ENCODE results near the gene CXCR3.
A peak's percentile ranks its signal among the peaks of the same experiment; 100 is the strongest.
"Not testable (repeated sequence)": the region's sequence is repeated elsewhere in the genome, so short reads cannot be mapped to it uniquely, and the experiment has no call there.

CXCR3 gene

DNA sequence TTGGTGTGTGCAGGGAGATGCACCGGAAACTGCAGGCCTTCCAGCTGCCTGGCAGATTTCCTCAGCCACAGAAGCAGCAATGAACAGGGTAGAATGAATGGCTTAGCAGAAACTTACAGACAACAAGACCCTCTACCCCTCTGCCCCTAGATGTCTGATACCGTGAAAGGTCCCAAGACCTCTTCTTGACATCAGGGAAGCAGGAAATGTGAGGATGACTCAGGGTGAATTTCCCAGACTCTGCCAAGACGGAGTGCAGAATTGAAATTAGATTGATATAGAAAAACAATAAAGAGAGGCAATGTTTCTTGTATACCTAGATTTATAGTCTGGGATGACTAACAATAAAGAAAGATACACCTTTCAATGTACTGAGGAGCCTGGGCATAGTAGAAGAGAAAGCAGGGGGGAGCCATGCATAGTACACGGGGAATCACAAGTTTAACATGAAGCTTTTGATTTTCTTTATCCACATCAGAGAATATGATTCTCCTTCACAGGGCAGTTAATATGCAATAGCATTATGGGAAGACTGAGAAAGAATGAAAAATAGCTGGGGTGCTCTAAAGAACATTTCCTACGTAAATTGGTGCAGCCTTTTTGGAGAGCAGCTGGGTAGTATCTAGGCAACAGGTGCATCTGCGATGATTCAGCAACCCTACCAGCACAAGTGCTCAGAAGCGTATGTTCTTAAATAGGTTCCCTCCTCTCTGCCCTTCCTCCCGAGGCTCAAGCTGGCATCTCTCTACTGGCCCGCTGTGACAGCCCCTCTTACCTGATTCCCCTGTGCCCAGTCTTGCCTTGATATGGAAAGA, 18.3 kb upstream of the CXCR3 start:
- peak; percentile 74 for DNase-seq

DNA sequence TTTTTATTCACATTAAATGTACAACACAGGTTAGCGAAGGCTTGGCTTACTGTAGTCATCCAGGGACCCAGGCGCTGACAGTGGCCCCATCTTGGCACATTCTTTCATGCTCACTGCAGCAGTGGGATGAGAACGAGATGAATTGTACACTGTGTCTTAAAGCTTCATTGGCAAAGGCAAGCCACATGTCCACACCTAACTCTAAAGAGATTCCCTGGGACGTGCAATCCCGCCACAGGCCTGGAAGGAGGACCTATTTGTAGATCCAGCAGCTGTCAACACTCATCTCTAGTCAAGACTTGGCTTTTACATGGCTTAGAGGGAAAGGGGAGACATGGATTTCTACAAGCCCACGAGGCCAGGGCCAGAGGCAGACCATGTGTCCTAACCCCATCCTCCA, 16.1 kb upstream of the CXCR3 start:
- DNase-seq = no peak

DNA sequence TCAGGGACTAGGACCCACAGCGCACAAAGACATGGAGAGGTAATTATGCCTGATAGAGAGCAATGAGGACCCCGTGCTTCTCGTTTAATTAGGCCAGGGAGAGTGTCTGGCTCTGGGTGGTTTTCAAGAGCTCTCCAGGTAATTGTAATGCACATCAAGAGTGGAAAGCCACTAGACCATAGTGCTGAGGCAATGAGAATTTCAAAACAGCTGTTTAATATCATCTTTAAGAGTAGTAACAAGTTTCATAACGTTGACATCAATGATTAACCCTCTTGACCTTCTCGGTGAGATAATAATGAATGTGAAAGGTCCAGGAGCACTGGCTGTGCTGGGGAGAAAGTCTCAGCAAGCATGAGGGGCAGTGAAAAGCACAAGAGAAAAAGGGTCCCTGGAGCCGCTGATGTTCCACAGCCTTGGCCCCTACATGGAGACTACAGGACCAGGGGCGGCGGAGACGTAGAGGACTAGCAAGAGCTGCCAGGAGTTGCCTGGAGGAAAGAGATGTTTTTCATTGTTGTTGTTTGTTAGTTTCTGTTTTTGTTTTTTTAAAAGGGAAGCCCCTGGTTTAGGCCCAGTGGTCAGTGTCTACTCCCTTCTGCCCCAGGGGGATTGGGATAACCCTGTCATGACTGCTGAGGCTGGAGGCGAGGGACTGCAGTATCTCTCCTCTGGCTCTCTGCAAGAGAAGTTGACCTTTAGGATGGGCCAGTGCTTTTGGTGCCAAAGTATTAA, 14.8 kb upstream of the CXCR3 start:
- DNase-seq = peak; percentile 87

DNA sequence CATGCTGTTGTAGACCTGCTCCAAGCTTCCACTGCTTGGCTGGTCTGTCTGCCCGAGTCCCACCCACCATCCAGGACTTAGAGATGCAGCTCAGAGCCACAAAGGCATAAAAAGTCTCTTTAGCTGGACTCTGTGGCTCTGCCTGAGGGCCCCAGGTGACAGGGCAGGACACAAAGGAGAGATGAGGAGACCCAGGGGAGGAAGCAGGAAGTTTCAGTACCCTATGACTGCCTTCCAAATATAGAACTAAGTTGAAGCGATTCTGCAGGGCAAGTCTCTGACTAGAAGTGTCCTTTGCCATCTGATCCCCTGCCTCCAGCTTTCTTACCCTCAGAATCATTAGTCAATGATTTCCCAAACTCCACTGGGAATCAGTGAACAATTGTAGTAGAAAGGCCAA, 11.2 kb upstream of the CXCR3 start:
- no peak for DNase-seq

DNA sequence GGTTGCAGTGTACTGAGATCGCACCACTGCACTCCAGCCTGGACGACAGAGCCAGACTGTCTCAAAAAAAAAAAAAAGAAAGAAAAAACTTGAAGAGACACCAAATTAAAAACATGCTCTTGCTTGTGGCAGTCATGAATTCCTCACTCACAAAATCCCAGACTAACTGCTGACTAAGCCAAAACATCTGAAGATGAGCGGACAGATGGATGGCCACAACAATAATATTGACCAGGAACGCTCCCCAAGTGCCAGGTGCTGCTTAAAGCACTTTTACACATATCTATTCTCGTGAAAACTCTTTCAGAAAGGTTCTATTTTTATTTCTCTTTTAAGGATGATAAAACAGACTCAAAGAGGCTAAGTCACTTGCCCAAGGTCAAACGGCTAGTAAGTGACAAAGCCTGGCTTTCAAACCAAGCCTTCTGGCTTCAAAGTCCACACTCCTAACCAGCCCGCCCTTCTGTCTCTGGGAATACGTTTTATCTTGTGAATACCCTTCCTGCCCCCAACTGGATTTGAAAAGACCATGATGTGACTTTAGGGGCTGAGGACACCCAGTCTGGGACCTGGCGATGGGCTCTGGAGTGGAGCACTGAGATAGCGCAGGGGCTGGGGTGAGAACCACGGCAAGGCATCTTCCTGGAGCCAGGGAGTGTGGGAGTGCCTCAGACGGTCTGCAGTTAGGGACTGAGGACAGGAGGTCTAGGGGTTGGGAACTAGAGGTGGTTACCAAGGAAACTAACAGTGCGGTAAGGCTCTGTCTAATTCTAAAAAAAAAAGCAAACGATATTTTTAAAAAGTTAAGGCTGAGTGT, 9.5 kb upstream of the CXCR3 start:
- DNase-seq = no peak

DNA sequence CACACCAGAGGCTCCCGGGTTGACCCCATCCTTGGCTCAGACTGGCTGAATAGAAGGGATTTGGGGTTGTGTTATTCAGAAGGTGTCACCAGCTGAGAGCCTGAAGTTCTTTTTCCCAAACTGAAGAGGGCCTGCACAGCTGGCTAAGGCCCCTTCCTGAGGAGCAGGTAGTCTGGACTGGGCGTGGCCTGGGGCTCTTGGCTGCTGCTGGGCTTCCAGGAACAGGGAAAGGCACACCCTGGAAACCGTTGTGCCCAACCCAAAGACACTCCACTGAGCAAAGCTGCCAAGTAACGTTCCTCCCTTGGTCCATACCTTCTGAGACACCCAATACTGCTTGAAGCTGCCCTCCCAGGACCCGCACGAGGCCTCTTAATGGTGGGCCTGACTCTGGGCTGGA, 8.3 kb upstream of the CXCR3 start:
- DNase-seq = no peak

DNA sequence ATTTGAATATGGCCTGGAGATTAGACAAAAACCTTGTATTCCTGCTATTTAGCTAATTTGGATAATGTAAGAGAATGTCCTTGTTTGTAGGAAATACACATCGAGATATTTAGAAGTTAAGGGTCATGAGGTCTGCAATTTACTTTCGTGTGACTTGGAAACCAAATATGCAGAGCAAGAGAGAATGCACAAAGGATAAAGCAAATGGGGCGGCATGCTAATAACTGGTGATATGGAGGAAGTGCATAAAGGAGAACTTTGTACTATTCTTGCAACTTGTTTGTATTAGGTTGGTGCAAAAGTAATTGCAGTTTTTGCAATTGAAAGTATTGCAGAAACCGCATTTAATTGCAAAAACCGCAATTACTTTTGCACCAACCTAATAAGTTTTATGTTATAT, 7.2 kb upstream of the CXCR3 start:
- DNase-seq = no peak

DNA sequence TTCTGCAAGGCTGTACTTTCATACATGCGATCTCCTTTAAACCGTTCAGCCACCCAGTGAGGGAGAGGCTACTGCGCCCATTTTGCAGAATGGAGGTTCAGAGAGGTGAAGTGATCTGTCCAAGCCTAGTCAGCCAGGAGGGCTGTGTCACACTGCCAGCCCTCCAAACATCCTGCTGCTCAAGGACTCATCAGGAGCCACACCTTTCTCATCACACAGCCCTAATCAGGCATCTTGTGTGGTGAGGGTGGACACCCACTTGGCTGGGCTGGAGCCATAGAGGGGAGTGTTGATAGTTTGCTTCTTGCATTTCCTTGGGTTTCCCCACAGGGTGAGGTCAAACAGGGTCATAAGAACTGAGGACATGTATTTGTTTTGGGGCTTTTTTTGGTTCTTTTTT, 5.4 kb upstream of the CXCR3 start:
- no peak for DNase-seq

DNA sequence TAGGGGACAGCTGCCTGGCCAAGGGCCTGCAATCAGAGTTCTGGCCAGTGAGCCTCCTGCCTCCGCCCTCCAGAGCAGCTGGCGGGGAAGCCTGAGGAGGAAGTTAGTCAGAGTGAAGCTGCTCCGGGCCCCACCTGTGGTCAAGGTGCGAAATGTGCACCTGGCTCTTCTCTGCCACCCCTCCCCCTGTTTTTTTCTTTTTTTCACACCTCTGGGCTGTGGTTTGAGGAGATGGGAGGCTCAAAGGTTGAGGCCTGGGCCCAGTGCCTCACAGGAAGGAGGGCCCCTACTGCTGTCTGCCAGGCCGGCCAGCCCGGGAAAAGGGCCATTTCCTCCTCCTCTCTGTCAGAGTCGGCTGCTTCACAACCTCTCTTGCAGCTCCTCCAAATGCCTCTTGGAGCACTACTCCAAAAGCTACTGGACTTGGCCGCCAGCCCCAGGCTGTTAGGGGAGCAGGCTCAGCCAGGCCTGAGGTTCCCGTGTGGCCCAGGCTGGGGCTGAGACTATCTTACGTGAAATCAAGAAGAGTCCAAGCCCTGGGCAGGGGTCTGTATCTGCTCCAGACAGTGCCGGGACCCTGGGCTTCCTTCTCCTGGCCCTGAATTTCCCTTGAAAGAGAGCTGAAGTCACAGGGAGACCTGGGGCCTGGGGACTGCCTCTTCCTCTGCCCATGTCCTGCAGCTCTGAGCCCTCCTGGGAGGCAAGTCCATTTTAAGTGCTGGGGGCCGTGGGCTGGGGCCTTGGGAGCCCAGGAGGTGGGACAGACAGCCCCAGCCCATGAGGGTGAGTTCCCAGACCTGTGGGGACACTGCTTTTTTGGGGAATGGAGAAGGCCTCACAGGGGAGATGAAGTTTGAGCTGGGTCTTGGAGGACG, 4.5 kb upstream of the CXCR3 start:
- peak; percentile 28 for DNase-seq

DNA sequence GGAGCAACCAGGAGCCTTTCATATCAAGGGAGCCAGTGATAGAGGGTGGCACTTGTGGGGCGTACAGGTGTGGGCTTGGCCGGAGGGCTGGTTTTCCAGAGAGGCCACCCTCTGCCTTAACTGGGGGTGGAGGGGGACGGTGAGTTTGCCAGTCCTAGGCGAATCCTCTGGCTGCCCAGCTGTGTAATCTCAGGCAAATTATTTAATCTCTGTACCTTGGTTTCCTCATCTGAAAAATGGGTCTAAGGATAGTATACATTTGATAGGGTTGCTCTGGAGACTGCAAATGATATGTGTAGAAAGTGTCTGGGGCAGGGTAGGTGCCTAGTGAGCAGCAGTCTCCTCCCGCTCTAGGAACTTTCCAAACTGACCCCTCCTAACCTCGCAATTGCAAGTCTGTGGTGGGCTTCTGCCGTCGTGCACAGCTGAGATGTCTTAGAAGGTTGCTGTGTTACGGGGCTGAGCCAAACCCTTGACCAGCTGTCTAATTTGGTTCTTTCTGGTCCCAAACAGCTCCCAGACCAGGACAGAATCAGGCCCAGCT, 3.8 kb upstream of the CXCR3 start:
- no peak for DNase-seq

DNA sequence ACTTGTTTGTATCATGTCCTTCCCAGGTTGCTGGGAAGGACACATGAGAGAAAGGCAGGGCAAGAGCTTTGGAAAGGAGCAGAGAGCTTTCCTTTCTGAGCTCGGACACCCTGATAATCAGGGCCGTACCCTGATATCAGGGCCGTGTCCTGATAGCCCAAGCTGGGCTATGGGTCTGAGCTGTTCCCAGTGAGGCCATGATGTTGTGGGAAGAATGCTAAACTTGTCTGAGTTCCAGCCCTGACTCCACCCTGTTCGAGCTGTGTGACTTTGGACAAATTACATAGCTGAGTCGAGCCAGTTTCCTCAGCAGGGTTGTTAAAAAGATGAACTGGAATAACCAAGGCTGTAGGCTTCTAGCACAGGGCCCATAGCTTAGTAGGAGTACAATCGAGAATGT, 3.3 kb upstream of the CXCR3 start:
- no peak for DNase-seq

DNA sequence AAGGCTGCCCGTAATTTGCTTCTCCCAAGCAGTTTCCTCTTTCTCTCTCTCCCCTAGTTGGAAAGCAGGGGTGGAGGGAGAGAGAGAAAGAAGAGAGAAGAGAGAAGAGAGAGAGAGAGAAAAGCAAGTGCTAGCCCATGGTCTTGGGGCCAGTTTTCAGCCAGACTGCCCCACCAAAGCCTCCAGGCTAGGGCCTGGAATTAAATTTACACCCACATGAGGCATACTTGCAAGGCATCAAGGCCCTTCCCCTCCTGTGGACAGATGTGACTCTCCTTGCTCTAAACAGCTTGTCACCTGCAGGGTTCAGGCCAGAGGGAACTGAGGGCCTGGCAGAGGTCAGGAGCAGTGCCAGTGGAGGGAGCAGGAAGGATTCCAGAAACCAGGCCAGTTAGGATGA, 1.7 kb upstream of the CXCR3 start:
- no peak for DNase-seq

DNA sequence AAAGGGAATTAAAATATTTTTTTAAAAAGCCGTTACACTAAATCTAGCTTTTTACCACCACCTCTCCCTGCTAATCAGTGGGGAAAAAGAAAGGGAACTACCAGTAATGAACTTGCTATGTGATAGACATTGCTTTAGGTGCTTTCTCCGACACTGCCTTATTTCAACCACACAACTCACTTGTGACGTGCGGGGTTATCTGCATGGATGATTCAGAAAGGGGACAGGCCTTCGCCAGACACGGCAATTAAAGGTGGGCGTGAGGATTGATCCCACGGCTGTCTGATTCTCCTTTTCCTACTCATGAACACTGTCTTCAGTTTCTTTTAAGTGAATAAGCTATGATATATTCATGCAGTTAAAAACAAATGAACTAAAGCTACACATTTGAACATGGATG, 882 bp upstream of the CXCR3 start:
- DNase-seq = no peak

DNA sequence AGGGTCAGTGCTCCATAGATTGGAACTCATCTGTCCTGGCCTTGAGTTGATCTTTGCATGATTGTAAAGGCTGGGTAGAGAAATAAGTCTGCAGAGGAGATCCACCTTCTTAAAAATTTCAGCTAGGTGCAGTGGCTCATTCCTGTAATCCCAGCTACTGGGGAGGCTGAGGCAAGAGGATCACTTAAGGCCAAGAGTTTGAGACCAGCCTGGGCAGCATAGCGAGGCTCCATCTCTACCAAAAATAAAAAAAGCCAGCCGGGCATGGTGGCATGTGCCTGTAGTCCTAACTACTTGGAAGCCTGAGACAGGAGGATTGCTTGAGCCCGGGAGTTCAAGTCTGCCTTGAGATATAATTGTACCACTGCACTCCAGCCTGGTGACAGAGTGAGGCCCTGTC, 476 bp upstream of the CXCR3 start:
- no peak for DNase-seq

DNA sequence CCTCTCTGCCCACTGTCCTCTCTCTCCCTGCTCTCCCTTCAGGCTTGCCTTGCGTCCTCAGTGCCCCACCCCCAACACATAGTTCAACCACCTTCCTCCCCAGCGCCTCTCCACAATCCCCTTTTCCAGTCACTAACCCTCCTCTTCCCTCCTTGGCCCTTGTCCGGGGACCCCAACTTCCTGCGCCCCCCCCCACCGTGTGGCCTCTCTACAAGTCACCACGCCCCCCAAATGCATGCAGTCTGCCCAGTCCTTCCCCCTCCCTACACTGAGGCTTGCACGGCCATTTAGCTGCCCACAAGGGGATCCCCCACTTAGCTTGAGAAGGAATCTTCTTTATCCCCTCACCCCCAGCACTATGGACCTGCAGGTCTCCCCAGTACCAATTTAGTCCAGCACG, 569 bp downstream of the CXCR3 start:
- DNase-seq = no peak

DNA sequence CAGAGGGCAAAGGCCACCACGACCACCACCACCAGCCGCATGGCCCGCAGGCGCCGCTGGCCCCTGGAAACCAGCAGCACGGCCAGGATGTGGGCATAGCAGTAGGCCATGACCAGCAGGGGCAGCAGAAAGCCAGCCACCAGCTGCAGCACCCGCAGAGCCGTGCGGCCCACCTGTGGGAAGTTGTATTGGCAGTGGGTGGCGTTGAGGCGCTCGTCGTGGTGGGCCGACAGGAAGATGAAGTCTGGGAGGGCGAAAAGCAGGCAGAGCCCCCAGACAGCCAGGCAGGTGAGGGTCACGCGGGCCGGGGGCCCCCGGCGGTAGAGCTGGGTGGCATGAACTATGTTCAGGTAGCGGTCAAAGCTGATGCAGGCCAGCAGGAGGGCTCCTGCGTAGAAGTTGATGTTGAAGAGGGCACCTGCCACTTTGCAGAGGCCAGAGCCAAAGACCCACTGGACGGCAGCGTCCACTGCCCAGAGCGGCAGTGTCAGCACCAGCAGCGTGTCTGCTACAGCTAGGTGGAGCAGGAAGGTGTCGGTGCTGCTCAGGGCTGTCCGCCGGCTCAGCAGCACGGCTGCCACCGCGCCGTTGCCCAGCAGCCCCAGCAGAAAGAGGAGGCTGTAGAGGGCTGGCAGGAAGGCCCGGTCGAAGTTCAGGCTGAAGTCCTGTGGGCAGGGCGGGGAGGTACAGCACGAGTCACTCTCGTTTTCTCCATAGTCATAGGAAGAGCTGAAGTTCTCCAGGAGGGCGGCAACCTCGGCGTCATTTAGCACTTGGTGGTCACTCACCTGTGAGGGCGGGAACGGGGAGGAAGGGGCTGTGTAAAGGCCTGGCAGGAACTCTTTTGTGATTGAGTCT, 1.4 kb downstream of the CXCR3 start:
- DNase-seq = no peak

DNA sequence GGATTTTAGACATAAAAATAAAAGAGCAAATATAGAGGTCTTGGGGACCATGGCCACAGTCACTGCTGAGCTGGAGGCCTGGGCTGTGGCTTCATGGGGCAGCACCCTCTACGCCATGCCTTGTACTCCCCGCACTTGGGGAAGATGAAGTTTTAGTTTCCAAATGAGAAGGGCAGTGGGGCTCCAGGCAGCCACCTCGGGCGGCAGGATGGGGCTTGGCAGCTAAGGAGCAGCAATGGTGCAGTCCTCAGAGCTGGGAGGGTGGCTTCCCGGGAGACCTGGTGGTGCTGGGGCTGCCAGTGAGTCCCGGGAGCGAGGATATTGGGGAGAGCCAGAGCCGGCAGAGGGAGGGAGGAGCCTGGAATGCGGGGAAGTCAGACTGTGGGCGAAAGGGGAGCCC, 2.4 kb downstream of the CXCR3 start:
- no peak for DNase-seq

DNA sequence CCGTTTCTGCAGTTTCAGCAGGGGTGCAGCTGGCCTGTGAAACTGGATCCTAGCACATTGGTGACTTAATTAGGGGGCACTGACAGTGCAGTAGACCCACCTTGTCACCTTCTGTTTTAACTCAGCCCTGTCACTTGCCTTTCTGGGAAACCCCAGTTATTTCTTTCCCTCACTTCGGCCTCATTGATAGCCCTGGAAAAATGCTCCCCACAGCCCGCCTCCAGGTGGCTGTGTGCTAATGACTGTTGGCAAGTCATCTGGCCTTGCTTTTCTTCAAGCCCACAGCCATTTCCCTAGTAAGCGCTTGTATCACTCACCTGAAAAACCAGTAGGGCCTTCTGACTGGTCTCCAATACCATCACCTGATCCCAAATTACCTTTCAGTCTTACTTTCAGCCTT, 3.3 kb downstream of the CXCR3 start:
- DNase-seq = no peak

DNA sequence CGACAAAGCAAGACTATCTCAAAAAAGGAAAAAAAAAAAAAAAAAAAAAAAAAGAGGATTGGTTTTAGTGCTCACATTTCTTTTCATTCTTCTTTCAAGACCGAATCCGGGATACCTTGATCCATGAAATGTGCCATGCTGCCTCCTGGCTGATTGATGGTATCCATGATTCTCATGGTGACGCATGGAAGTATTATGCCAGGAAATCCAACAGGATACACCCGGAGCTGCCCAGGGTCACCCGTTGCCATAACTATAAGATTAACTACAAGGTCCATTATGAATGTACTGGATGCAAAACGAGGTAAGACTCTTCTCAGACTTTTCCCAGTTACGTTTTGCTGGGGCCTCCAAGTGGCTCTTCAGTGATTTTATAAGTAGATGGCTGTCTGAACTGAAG, 6.1 kb downstream of the CXCR3 start:
- no peak for DNase-seq

DNA sequence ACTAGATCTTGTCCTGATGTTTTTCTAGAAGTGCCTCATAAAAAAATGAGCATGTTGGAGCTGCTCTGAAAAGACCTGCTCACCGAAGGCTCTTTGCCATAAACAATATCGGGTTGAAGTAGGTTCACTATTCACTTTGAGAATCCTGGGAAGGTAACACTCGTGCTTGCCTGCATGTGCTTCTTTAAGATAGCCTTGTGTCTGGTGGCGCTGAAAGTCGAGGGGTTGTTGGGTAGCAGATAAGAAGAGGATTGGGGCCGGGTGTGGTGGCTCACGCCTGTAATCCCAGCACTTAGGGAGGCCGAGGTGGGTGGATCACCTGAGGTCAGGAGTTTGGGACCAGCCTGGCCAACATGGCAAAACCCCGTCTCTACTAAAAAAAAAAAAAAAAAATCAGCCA, 6.6 kb downstream of the CXCR3 start:
- not testable (repeated sequence) for DNase-seq

DNA sequence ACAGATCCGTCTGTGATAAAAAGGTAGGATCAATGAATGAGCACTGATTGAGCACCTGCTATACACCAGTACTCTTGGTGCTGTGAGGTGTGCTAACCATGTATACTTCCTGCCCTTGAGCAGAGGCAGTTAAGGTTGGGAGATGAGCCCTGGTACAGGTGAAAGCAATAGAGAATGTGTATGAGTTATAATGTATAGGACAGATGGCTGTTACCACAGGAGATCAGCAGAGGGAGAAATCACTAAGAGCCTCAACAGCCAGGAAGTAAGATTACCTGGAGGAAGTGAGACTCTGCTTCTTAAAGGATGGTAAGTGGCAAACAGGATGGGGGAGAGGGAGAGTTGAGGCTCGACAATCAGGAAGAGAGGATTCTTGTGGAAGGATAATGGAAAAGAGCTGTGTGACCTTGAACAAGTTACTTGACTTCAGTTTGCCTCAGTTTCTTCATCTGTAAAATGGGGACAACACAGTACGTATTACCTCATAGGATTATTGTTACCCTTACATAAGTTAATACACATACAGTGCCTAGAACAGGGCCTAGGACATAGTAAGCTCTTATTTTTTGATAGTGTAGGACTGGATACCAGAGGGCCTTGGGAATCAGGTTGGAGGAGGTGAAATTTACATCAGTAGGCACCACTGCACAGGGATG, 9.1 kb downstream of the CXCR3 start:
- DNase-seq = no peak
